Fibroblast of lung (primary cell): Measurements from ENCODE around the gene ADAMTS5.

ENCODE experiments used
- CTCF ChIP-seq, 2 donors: IDR thresholded peaks in 1 of 2; conservative IDR thresholded peaks in 1 of 2; 1 replicate in 1 of 2; 2 replicates in 1 of 2; pipeline ENCODE4 v1.5.1; 2011 to 2012; ENCODE audit warnings: low read length in 2 of 2, control low read depth in 1 of 2, inconsistent platforms in 1 of 2, low read depth in 1 of 2, mild to moderate bottlenecking in 1 of 2
- EZH2 ChIP-seq: IDR thresholded peaks from 2 replicates; pipeline ENCODE4 v1.5.1; 2012; ENCODE audit warnings: low read length, control low read depth, mild to moderate bottlenecking; ENCODE audit errors: missing control alignments

- TF ChIP-seq CTCF (conservative IDR thresholded peaks at IDR 0.05 in 1 of 2, IDR thresholded peaks at IDR 0.05 in 1 of 2; ENCODE audit: low read depth in 1 of 2, low read length in 2 of 2), result no peak
- TF ChIP-seq EZH2, result no peak
These were observed 6.3 kb upstream of the ADAMTS5 start for GRCh38 chr21:26973226-26973625.
